Measurements from ENCODE around the gene SEC62. TPM values are rescaled to one million over a fixed set of nuclear protein-coding genes. Genes with fewer than 3 reads are reported as not detected.

The SEC62 gene
- total RNA-seq, 3 donors from 2014 or later, result 55.1 to 101 (median 56.1) TPM

DNA sequence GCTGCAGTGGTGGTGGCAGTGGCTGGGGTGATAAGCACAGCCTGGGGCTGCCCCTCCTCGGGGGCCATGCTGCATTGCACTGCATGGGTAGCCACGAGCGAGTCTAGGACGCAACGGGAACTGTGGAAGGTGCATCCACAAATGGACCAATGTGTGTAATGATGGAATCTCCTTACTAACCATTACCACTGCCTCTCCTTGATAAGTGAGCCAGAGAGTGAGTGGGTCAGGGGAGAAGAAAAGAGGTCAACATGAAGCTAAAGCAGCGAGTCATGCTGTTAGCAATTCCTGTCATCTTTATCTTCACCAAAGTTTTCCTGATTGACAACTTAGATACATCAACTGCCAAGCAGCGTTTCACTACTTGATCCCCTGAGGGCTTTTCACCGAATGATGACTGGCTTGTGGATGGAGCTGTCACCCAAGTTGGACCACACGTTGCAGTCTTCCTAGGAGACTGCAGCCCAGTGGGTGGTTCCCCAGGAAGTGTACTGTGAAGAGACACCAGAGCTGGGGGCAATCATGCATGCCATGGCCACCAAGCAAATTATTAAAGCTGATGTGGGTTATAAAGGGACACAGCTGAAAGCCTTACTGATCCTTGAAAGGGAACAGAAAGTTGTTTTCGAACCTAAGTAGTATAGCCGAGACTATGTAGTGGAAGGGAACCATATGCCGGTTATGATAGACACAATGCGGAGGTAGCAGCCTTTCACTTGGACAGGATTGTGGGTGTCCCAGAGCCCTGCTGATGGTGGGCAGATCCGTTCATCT, 34.7 kb upstream of the SEC62 start:
- Histone ChIP-seq H3K4me3 (no peak overlapping the region), H3K9me3 (no peaks in the 10 kb centered on the region), H3K27ac (no peak overlapping the region), H3K4me1 (no peaks in the 10 kb centered on the region), H3K27me3 (no peaks in the 10 kb centered on the region), H3K36me3 (no peaks in the 10 kb centered on the region)
- TF ChIP-seq, protein P1, sequence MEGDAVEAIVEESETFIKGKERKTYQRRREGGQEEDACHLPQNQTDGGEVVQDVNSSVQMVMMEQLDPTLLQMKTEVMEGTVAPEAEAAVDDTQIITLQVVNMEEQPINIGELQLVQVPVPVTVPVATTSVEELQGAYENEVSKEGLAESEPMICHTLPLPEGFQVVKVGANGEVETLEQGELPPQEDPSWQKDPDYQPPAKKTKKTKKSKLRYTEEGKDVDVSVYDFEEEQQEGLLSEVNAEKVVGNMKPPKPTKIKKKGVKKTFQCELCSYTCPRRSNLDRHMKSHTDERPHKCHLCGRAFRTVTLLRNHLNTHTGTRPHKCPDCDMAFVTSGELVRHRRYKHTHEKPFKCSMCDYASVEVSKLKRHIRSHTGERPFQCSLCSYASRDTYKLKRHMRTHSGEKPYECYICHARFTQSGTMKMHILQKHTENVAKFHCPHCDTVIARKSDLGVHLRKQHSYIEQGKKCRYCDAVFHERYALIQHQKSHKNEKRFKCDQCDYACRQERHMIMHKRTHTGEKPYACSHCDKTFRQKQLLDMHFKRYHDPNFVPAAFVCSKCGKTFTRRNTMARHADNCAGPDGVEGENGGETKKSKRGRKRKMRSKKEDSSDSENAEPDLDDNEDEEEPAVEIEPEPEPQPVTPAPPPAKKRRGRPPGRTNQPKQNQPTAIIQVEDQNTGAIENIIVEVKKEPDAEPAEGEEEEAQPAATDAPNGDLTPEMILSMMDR (IDR thresholded peaks at IDR 0.05), result no peak
- TF ChIP-seq POLR2AphosphoS5 (IDR thresholded peaks at IDR 0.05) (no peak), POLR2A (IDR thresholded peaks at IDR 0.05) (no peak)
- DNase-seq (ENCODE audit: low spot score in 2 of 2), result no peak
- intact Hi-C loops (cut with DNase I; ENCODE audit: low total_unique reads), result no loop called here

GRCh38 chr3:169939320-169939719, 27.3 kb upstream of the SEC62 start:
- TF ChIP-seq POLR2A (IDR thresholded peaks at IDR 0.05) (no peak), POLR2AphosphoS5 (IDR thresholded peaks at IDR 0.05) (no peak)
- Histone ChIP-seq H3K27ac (no peak overlapping the region), H3K27me3 (no peaks in the 10 kb centered on the region), H3K4me3 (no peak overlapping the region), H3K36me3 (no peaks in the 10 kb centered on the region), H3K4me1 (no peaks in the 10 kb centered on the region), H3K9me3 (no peaks in the 10 kb centered on the region)
- intact Hi-C loops (cut with DNase I; ENCODE audit: low total_unique reads), result no loop called here
- no peak for DNase-seq (ENCODE audit: low spot score in 2 of 2)

DNA sequence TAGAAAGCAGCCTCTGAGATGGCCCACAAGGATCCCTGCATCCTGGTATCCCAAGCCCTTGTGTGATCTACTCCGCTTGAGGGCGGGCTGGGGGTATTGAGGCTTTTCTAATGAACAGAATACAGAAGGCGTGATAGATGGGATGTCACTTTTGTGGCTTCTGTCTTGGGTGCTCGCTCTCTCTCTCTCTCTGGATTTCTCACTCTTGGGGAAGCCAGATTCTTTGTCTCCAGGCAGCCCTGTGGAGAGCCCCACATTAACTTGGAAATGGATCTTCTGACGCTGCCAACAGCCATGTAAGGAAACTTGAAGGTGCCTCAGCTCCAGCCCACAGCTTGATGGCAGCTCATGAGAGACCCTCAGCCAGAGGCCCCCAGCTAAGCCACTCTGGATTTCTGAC, 26.9 kb upstream of the SEC62 start:
- Histone ChIP-seq H3K27me3 (no peaks in the 10 kb centered on the region), H3K27ac (no peak overlapping the region), H3K9me3 (no peaks in the 10 kb centered on the region), H3K36me3 (no peaks in the 10 kb centered on the region), H3K4me1 (no peaks in the 10 kb centered on the region), H3K4me3 (no peak overlapping the region)
- TF ChIP-seq, protein P1 (IDR thresholded peaks at IDR 0.05), result no peak
- TF ChIP-seq POLR2A (IDR thresholded peaks at IDR 0.05) (no peak), POLR2AphosphoS5 (IDR thresholded peaks at IDR 0.05) (no peak)
- intact Hi-C loops (cut with DNase I; ENCODE audit: low total_unique reads), result no loop called here
- DNase-seq (ENCODE audit: low spot score in 2 of 2), result no peak

GRCh38 chr3:169940470-169941181, 26.0 kb upstream of the SEC62 start:
- no peaks in the 10 kb centered on the region for H3K27me3 ChIP-seq
- intact Hi-C loops (cut with DNase I; ENCODE audit: low total_unique reads), result no loop called here
- no peak for DNase-seq (ENCODE audit: low spot score in 2 of 2)
- H3K4me1 ChIP-seq, result no peaks in the 10 kb centered on the region
- no peak overlapping the region for H3K27ac ChIP-seq
- H3K4me3 ChIP-seq, result no peak overlapping the region
- H3K36me3 ChIP-seq, result no peaks in the 10 kb centered on the region
- no peaks in the 10 kb centered on the region for H3K9me3 ChIP-seq
- TF ChIP-seq POLR2A (IDR thresholded peaks at IDR 0.05) (no peak), POLR2AphosphoS5 (IDR thresholded peaks at IDR 0.05) (no peak)
- TF ChIP-seq, protein P1 (IDR thresholded peaks at IDR 0.05), result no peak

GRCh38 chr3:169945313-169945712, 21.3 kb upstream of the SEC62 start:
- Histone ChIP-seq H3K27ac (no peak overlapping the region), H3K36me3 (no peaks in the 10 kb centered on the region), H3K4me1 (no peaks in the 10 kb centered on the region), H3K27me3 (no peaks in the 10 kb centered on the region), H3K9me3 (no peaks in the 10 kb centered on the region), H3K4me3 (no peak overlapping the region)
- intact Hi-C loops (cut with DNase I; ENCODE audit: low total_unique reads), result no loop called here
- DNase-seq (ENCODE audit: low spot score in 2 of 2), result no peak
- no peak for TF ChIP-seq POLR2A (IDR thresholded peaks at IDR 0.05)
- TF ChIP-seq, protein P1 (IDR thresholded peaks at IDR 0.05), result no peak
- no peak for TF ChIP-seq POLR2AphosphoS5 (IDR thresholded peaks at IDR 0.05)

Measured in breast epithelium (tissue), 4 donors.